ENCODE data around the gene MED15.

Gene MED15

GRCh38 chr22:20562607-20563465 is 55.4 kb downstream of the MED15 start:
- no peak for TF ChIP-seq GATA2 (IDR thresholded peaks at IDR 0.05; ENCODE audit: low read depth, low read length)
- TF ChIP-seq GATA3 (IDR thresholded peaks at IDR 0.05; ENCODE audit: low read depth, low read length): no peak

DNA sequence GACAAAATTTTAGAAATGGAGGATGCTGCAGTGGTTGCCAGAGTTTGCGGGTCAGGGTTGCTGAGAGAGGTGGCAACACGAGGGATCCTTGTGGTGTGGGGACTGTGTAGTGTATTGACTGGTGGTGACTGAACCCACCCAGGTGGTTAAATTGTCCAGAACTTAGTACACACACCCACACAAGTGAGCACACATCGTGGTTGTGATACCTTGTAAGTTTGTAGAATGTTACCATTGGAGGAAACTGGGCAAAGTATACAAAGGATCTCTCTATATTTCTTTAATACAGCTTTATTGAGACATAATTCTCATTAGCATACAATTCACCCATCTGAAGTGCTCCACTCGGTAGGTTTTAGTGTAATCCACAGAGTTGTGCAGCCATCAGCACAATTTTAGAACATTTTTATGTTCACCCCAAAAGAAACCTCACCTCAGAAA is 56.1 kb downstream of the MED15 start:
- TF ChIP-seq GATA3 (IDR thresholded peaks at IDR 0.05; ENCODE audit: low read depth, low read length): no peak
- TF ChIP-seq GATA2 (IDR thresholded peaks at IDR 0.05; ENCODE audit: low read depth, low read length): no peak

DNA sequence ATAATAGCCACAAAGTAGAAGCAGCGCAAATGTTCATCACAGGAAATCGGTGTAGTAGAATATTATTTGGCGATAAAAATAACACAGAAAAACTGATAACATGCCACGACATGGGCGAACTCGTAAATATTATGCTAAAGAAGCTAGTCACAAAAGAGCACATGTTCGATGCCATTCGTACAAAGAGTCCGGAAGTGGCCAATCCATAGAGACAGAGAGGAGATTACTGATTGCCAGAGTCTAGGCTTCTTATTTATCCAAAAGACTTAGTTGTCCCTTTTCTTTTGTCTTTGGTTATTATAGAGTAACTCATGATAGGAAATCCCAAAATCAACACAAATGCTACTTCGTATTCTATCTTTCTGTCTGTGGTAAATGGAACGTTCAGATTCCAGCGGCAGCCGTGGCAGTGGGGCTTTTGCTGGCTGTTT is 56.5 kb downstream of the MED15 start:
- TF ChIP-seq GATA2 (IDR thresholded peaks at IDR 0.05; ENCODE audit: low read depth, low read length) (no peak), GATA3 (IDR thresholded peaks at IDR 0.05; ENCODE audit: low read depth, low read length) (no peak)

DNA sequence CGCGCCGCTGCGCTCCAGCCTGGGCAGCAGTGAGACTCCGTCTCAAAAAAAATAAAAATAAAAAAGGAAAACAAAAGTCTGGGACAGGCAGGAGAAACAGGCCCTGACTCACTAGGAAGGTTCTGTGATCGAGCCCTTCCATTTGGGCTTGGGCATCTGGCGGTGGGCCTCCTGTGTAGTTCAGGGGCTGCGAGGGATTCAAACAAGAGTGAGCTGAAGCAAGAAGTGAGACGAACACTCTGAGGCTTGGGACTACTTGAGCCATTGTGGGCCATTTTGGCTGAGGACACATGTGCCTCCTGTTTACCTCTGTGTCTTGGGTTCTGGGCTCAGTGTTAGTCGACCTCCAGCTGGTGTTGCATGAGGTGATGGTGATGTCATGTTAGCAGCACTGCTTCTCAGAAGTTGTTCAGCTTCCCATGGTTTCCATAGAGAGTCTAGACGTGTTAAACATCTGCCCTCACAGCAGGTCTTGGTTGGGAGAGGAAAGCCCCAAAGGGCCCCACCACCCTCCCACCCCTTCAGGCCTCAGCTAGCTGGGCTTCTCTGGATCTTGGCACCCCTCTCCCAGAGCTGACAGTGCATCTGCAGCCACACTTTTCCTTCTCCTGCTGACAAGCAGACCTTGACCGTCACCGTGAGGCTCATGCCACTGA is 57.8 kb downstream of the MED15 start:
- TF ChIP-seq GATA3 (IDR thresholded peaks at IDR 0.05; ENCODE audit: low read depth, low read length) (no peak), GATA2 (IDR thresholded peaks at IDR 0.05; ENCODE audit: low read depth, low read length) (no peak)

DNA sequence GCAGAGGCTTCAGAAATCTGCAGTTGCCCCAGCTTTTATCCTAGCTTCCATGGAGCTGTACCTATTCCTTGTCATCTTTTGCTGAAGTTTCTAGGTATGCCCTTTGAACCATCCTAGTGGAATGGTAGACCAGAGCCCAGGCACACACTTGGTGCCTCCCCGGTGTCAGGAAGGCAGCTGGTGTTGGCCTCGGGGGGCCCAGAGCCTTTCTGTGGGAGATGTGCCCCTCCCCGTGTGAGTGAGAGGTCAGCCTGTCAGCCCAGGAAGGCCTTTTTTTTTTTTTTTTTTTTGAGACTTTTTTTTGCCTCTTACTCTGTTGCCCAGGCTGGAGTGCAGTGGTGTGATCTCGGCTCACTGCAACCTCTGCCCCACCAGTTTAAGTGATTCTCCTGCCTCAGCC is 58.4 kb downstream of the MED15 start:
- no peak for TF ChIP-seq GATA3 (IDR thresholded peaks at IDR 0.05; ENCODE audit: low read depth, low read length)
- TF ChIP-seq GATA2 (IDR thresholded peaks at IDR 0.05; ENCODE audit: low read depth, low read length): no peak

DNA sequence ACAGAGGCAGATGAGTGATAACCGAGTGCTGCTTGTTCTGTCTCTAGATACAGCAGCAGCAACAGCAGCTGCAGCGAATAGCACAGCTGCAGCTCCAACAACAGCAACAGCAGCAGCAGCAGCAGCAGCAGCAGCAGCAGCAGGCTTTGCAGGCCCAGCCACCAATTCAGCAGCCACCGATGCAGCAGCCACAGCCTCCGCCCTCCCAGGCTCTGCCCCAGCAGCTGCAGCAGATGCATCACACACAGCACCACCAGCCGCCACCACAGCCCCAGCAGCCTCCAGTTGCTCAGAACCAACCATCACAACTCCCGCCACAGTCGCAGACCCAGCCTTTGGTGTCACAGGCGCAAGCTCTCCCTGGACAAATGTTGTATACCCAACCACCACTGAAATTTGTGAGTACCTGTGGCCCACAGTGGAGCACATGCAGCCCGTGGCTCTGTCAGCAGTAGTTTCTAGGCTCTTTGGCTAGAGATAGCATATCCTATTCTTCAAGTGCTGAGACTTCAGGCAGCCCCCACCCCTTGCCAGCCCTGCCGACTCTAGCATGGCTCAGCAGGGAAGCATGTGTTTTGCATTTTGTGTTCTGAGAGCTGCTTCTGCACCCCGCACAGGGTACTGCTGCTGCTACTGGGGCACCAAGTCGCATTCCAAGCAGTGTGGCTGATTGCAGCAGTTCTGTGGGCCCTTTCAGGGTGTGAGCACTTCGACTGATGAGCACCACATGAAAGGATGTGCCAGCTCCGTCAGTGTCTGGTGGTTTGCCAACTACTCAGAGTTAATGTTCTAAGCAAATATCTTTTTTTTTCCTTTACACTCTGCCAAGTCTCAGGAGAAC is 59.2 kb downstream of the MED15 start:
- TF ChIP-seq GATA2 (IDR thresholded peaks at IDR 0.05; ENCODE audit: low read depth, low read length) (no peak), GATA3 (IDR thresholded peaks at IDR 0.05; ENCODE audit: low read depth, low read length) (no peak)

- no peak for TF ChIP-seq GATA3 (IDR thresholded peaks at IDR 0.05; ENCODE audit: low read depth, low read length)
Observed at GRCh38 chr22:20567371-20567847, 60.0 kb downstream of the MED15 start.

- TF ChIP-seq GATA3 (IDR thresholded peaks at IDR 0.05; ENCODE audit: low read depth, low read length): no peak
- no peak for TF ChIP-seq GATA2 (IDR thresholded peaks at IDR 0.05; ENCODE audit: low read depth, low read length)
Observed at GRCh38 chr22:20567993-20568417, 60.6 kb downstream of the MED15 start.

DNA sequence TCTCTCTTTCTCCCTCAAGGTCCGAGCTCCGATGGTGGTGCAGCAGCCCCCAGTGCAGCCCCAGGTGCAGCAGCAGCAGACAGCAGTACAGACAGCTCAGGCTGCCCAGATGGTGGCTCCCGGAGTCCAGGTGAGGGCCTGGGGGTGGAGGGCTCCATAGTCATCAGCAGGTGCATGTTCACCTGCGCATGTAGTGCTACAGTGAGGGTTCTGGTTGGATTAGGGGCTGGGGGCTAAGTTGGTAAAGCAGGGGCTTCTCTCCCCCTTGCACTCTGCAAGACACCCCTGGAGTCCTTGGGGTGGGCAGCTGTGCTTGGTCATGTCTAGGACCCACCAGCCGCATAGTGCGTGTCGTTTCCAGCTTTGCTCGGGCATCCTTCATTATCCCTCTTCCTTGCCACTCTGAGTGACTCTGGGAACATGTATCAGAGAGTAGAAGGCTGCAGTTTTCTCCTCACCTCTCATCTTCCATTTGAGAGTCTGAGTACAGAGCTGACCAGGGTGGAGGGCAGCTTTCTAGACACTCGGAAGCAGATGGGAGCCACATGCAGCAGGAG is 61.2 kb downstream of the MED15 start:
- TF ChIP-seq GATA2 (IDR thresholded peaks at IDR 0.05; ENCODE audit: low read depth, low read length): no peak
- TF ChIP-seq GATA3 (IDR thresholded peaks at IDR 0.05; ENCODE audit: low read depth, low read length): no peak

DNA sequence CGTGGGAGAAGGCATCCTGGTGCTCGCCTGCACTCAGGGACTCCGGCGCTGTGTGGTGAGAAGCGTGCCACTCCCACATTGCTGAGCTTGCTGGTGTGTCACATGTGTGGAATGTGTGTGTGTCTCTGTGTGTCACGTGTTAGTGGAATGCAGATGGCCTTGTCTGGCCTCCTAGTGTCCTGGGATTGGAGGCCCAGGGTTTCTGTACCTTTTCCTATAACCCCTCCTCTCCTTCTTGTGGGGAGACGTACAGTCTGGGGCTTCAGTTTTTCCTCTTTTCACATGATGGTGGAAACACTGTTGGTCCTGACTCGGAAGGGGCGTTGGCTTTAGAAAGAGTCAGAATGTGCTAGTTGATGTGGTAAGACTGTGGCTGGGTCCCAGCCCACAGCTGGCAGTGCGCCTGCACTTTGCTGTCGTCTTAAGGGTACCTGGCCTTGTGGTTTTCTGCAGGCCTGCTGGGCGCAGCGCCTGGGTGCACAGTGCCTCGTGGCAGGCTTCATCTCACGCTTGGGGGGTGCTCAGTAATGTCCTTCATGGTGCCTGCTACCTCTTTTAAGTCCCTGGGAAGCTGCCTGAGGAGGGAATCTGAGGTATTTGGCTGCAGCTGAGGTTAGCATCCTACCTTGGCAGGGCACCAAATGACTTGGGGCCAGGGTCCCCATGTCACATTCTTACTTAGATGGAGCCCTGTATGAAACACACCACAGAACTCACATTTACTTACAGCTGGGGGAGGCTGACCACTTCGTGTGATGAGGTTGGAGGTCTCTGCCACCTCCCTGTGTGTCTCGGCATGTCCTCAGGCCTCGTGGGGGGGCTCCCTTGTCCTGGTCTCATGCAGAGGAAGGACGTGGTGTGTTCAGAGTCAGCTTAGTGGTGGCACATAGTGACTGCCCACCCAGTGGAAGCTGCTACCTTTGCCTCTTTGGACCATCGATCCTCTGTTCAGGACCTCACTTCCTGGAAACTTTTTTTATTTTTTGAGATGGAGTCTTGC is 61.9 kb downstream of the MED15 start:
- TF ChIP-seq GATA2 (IDR thresholded peaks at IDR 0.05; ENCODE audit: low read depth, low read length) (no peak), GATA3 (IDR thresholded peaks at IDR 0.05; ENCODE audit: low read depth, low read length) (no peak)

GRCh38 chr22:20571078-20571503 is 63.7 kb downstream of the MED15 start:
- TF ChIP-seq GATA2 (IDR thresholded peaks at IDR 0.05; ENCODE audit: low read depth, low read length) (no peak), GATA3 (IDR thresholded peaks at IDR 0.05; ENCODE audit: low read depth, low read length) (no peak)

- TF ChIP-seq GATA3 (IDR thresholded peaks at IDR 0.05; ENCODE audit: low read depth, low read length) (no peak), GATA2 (IDR thresholded peaks at IDR 0.05; ENCODE audit: low read depth, low read length) (no peak)
Observed at GRCh38 chr22:20571531-20572007, 64.2 kb downstream of the MED15 start.

Measured in SH-SY5Y (cell line).